GM06990 (cell line): ENCODE data around the gene MAN1B1.

ENCODE experiments used
- DNase-seq: peaks from one replicate; pipeline ENCODE4 v3.0.0-alpha.2; 2011; ENCODE audit not compliant: insufficient read length; ENCODE audit errors: extremely low read depth
- H3K27me3 ChIP-seq: replicated peaks from 2 replicates; pipeline ENCODE4 v1.6.0; 2011; ENCODE audit warnings: low read length; ENCODE audit not compliant: control insufficient read depth, insufficient read depth
- H3K36me3 ChIP-seq: 2 replicates; pipeline ENCODE4 v1.5.1; 2011; ENCODE audit warnings: low read length; ENCODE audit not compliant: control insufficient read depth, insufficient read depth
- H3K4me3 ChIP-seq: replicated peaks from 2 replicates; pipeline ENCODE4 v1.5.1; 2011; ENCODE audit warnings: low read depth, mild to moderate bottlenecking, control low read depth, low read length
- TF ChIP-seq, protein P1 (sequence below): IDR thresholded peaks from 2 replicates; pipeline ENCODE4 v1.5.1; 2011; ENCODE audit warnings: low read length, control low read depth, mild to moderate bottlenecking, inconsistent platforms; ENCODE audit not compliant: insufficient read depth, poor library complexity, severe bottlenecking

Gene MAN1B1

DNA sequence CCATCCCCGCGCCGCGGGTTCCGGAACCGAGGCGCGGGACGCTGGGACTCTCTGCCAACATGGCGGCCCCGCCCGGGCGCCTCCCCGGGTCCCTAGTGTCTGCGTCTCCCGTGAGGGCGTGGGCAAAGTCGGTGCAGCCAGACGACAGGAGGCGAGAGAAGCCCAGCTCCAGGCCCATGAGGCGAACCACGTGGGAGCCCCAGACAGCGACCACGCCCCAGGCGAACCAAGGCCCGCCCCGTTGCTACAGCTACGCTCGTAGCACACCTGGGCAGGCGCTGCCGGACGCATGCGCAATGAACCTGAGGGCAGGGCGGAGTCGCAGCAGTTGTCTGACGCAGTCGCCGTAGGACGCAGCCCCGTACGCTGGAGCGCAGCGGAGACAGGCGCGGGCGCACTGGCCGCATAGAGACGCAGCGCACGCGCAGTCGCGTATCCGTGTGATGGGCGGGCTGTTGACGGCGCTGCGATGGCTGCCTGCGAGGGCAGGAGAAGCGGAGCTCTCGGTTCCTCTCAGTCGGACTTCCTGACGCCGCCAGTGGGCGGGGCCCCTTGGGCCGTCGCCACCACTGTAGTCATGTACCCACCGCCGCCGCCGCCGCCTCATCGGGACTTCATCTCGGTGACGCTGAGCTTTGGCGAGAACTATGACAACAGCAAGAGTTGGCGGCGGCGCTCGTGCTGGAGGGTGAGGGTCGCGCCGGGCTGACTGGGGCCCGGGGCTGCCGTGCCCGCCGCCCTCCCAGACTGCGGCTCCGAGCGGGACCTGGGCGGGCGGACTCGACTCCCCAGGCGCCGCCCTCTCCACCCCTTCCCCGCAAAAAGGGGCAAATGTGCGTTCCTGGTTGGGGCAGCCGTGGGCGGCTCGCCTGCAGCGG, at the start of gene MAN1B1:
MAN1B1 (plus strand) TSS at position 455 of the 878 bp plus-strand sequence; CDS start at position 470, 15 bp downstream.
- TF ChIP-seq, protein P1, sequence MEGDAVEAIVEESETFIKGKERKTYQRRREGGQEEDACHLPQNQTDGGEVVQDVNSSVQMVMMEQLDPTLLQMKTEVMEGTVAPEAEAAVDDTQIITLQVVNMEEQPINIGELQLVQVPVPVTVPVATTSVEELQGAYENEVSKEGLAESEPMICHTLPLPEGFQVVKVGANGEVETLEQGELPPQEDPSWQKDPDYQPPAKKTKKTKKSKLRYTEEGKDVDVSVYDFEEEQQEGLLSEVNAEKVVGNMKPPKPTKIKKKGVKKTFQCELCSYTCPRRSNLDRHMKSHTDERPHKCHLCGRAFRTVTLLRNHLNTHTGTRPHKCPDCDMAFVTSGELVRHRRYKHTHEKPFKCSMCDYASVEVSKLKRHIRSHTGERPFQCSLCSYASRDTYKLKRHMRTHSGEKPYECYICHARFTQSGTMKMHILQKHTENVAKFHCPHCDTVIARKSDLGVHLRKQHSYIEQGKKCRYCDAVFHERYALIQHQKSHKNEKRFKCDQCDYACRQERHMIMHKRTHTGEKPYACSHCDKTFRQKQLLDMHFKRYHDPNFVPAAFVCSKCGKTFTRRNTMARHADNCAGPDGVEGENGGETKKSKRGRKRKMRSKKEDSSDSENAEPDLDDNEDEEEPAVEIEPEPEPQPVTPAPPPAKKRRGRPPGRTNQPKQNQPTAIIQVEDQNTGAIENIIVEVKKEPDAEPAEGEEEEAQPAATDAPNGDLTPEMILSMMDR, result peak; percentile 9
- peak; percentile 100 for DNase-seq

DNA sequence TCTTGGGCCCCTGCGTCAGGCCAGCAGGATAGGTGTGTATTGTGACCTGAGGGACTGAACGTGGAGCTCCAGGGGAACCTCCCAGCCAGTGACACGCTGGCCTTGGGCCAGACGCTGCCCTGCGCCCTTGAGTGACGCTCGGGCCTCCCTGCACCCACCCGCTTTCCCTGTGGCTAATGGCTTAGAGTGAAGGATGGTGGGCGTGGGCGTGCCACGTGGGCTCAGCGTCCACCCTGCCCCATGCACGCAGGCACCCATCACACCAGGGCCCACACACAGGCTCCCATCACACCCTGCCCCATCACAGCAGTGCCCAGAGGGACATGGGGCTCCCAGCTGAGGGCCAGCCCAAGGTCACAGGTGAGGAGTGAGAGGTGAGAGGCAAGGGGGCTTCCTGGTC, 49.8 kb upstream of the MAN1B1 start:
- no peaks in the 10 kb centered on the region for H3K36me3 ChIP-seq
- DNase-seq, result no peak

More for the DNA sequence above, at the start of gene MAN1B1:
- Histone ChIP-seq H3K4me3 (peak within 1 kb of the TSS; percentile 81), H3K36me3 (peaks cover 8% of the 10 kb centered on the region), H3K27me3 (no peaks in the 10 kb centered on the region)

GRCh38 chr9:137037483-137037882, 49.3 kb upstream of the MAN1B1 start:
- Histone ChIP-seq H3K4me3 (no peak overlapping the region), H3K27me3 (no peaks in the 10 kb centered on the region; the same call in 1 of the 2 replicates), H3K36me3 (no peaks in the 10 kb centered on the region)
- DNase-seq, result no peak
- TF ChIP-seq, protein P1, result no peak

More for the DNA sequence above, 49.8 kb upstream of the MAN1B1 start:
- Histone ChIP-seq H3K4me3 (no peak overlapping the region), H3K27me3 (no peaks in the 10 kb centered on the region; the same call in 1 of the 2 replicates)
- TF ChIP-seq, protein P1, result no peak

- H3K27me3 ChIP-seq, result no peaks in the 10 kb centered on the region; the same call in 1 of the 2 replicates
- H3K4me3 ChIP-seq, result no peak overlapping the region
- DNase-seq, result no peak
- H3K36me3 ChIP-seq, result no peaks in the 10 kb centered on the region
- TF ChIP-seq, protein P1, result no peak
Observed at GRCh38 chr9:137038916-137039315, 47.9 kb upstream of the MAN1B1 start.

- TF ChIP-seq, protein P1, result no peak
- H3K36me3 ChIP-seq, result no peaks in the 10 kb centered on the region
- no peaks in the 10 kb centered on the region; the same call in 1 of the 2 replicates for H3K27me3 ChIP-seq
- no peak for DNase-seq
- no peak overlapping the region for H3K4me3 ChIP-seq
Observed at GRCh38 chr9:137039611-137040366, 47.0 kb upstream of the MAN1B1 start.
